Activated B cell treated with CpG ODN at 0.5 μM for 24 hours (primary cell): ENCODE data around the gene LRATD1. TPM values are rescaled to one million over a fixed set of nuclear protein-coding genes. Genes with fewer than 3 reads are reported as not detected.
"Not testable (repeated sequence)": the region's sequence is repeated elsewhere in the genome, so short reads cannot be mapped to it uniquely, and the experiment has no call there.

Source experiments
- ATAC-seq: fragments of 200-7000 bp; cut with Tn5 transposase; one replicate; pipeline ENCODE4 v1.10.0; 2021; ENCODE audit warnings: low read depth, mild to moderate bottlenecking, moderate library complexity
- CTCF ChIA-PET: fragments of 350-600 bp; sonication (Branson Sonifier 250); formaldehyde crosslinking; loops from one replicate; lab custom pipeline; 2021; ENCODE audit warnings: antibody characterized with exemption; lab: Charles Lee
- POLR2A ChIA-PET: fragments of 350-600 bp; sonication (Branson Sonifier 250); formaldehyde crosslinking; loops from one replicate; lab custom pipeline; 2021; ENCODE audit warnings: antibody characterized with exemption; lab: Charles Lee
- DNase-seq: peaks from one replicate; pipeline ENCODE4 v3.0.0; 2022
- H3K27ac Mint-ChIP-seq: one replicate; pipeline ENCODE4 v1.8.0; 2020; ENCODE audit warnings: mixed read lengths
- H3K27me3 Mint-ChIP-seq: one replicate; pipeline ENCODE4 v1.8.0; 2021; ENCODE audit warnings: mixed read lengths
- H3K36me3 Mint-ChIP-seq: one replicate; pipeline ENCODE4 v1.8.0; 2021; ENCODE audit warnings: low read depth, mixed read lengths
- H3K4me1 Mint-ChIP-seq: one replicate; pipeline ENCODE4 v1.8.0; 2021; ENCODE audit warnings: mixed read lengths
- H3K4me3 Mint-ChIP-seq: one replicate; pipeline ENCODE4 v1.8.0; 2020; ENCODE audit warnings: mild to moderate bottlenecking, mixed read lengths
- H3K9me3 Mint-ChIP-seq: one replicate; pipeline ENCODE4 v1.8.0; 2020; ENCODE audit warnings: mixed read lengths
- CTCF ChIP-seq: fragments of 200-600 bp; IDR thresholded peaks from one replicate; pipeline ENCODE4 v1.8.0; 2022; ENCODE audit warnings: antibody characterized with exemption, mild to moderate bottlenecking
- intact Hi-C: fragments of 100-400 bp; cut with micrococcal nuclease; formaldehyde crosslinking; loops from one replicate; pipeline ENCODE4 v1.15.1; 2024
- total RNA-seq: library from RNA; stranded (reverse); gene quantifications from 2 replicates; pipeline ENCODE4 v1.2.3, GENCODE V29; 2022

The LRATD1 gene
- total RNA-seq, 1 donor from 2014 or later = not detected

GRCh38 chr2:14621906-14622549 is 10.5 kb upstream of the LRATD1 start:
- DNase-seq = no peak
- Mint-ChIP-seq H3K4me3 (no peak overlapping the region), H3K36me3 (no peaks in the 10 kb centered on the region), H3K27me3 (no peaks in the 10 kb centered on the region), H3K4me1 (no peaks in the 10 kb centered on the region), H3K9me3 (no peaks in the 10 kb centered on the region), H3K27ac (no peak overlapping the region)
- ChIA-PET CTCF (no interaction called here), POLR2A (no interaction called here)
- intact Hi-C loops = no loop called here
- ATAC-seq = no peak
- TF ChIP-seq CTCF = no peak

- intact Hi-C loops, H3K4me1 Mint-ChIP-seq, H3K4me3 Mint-ChIP-seq, POLR2A ChIA-PET, CTCF ChIA-PET, H3K9me3 Mint-ChIP-seq, H3K27ac Mint-ChIP-seq, H3K36me3 Mint-ChIP-seq, DNase-seq, ATAC-seq, H3K27me3 Mint-ChIP-seq: not testable (repeated sequence)
Measured at GRCh38 chr2:14622550-14622939, 10.0 kb upstream of the LRATD1 start.

GRCh38 chr2:14623237-14623636 is 9.3 kb upstream of the LRATD1 start:
- H3K27ac Mint-ChIP-seq = no peak overlapping the region
- no peaks in the 10 kb centered on the region for H3K27me3 Mint-ChIP-seq
- no peaks in the 10 kb centered on the region for H3K36me3 Mint-ChIP-seq
- no peak overlapping the region for H3K4me3 Mint-ChIP-seq
- POLR2A ChIA-PET = no interaction called here
- no peaks in the 10 kb centered on the region for H3K9me3 Mint-ChIP-seq
- CTCF ChIA-PET = no interaction called here
- ATAC-seq (no peak), DNase-seq (no peak)
- H3K4me1 Mint-ChIP-seq = no peaks in the 10 kb centered on the region
- TF ChIP-seq CTCF = no peak
- intact Hi-C loops = no loop called here

- ChIA-PET CTCF (no interaction called here), POLR2A (no interaction called here)
- Mint-ChIP-seq H3K4me1 (no peaks in the 10 kb centered on the region), H3K4me3 (no peak overlapping the region), H3K36me3 (no peaks in the 10 kb centered on the region), H3K9me3 (no peaks in the 10 kb centered on the region), H3K27me3 (peaks cover 19% of the 10 kb centered on the region), H3K27ac (no peak overlapping the region)
- intact Hi-C loops = no loop called here
- no peak for TF ChIP-seq CTCF
- ATAC-seq (no peak), DNase-seq (no peak)
Measured at GRCh38 chr2:14626873-14627272, 5.6 kb upstream of the LRATD1 start.

GRCh38 chr2:14628901-14629300 is 3.6 kb upstream of the LRATD1 start:
- ATAC-seq = no peak
- DNase-seq = no peak
- POLR2A ChIA-PET = no interaction called here
- Mint-ChIP-seq H3K9me3 (no peaks in the 10 kb centered on the region), H3K27me3 (peaks cover 26% of the 10 kb centered on the region), H3K4me1 (no peaks in the 10 kb centered on the region), H3K27ac (no peak overlapping the region), H3K4me3 (no peak overlapping the region), H3K36me3 (no peaks in the 10 kb centered on the region)
- TF ChIP-seq CTCF = no peak
- CTCF ChIA-PET = no interaction called here
- intact Hi-C loops = no loop called here
